Tibial artery (tissue), 4 donors: ENCODE measurements around the gene JTB.
A peak's percentile ranks its signal among the peaks of the same experiment; 100 is the strongest.

Source experiments
- DNase-seq, 2 donors: peaks; one replicate each; pipeline ENCODE4 v3.0.0-alpha.2; 2019
- H3K27ac ChIP-seq, 2 donors: fragments of 200-600 bp; sonication (generic) in 1 of 2; 1 replicate in 1 of 2; 2 replicates in 1 of 2; pipeline ENCODE4 v1.5.1; 2018 to 2019; ENCODE audit warnings: mild to moderate bottlenecking in 1 of 2
- H3K27me3 ChIP-seq, 2 donors: fragments of 200-600 bp; sonication (generic) in 1 of 2; one replicate each; pipeline versions ENCODE4 v1.5.1 to v1.6.0; 2016 to 2019
- H3K36me3 ChIP-seq, 3 donors: fragments of 200-600 bp; sonication (generic) in 2 of 3; one replicate each; pipeline ENCODE4 v1.5.1; 2016 to 2019; ENCODE audit warnings: mild to moderate bottlenecking in 2 of 3
- H3K4me1 ChIP-seq, 4 donors: fragments of 200-600 bp; sonication (generic) in 2 of 4; 1 replicate in 3 of 4; 2 replicates in 1 of 4; pipeline ENCODE4 v1.5.1; 2016 to 2019
- H3K4me3 ChIP-seq, 2 donors: fragments of 200-600 bp; sonication (generic) in 1 of 2; 1 replicate in 1 of 2; 2 replicates in 1 of 2; pipeline ENCODE4 v1.5.1; 2018 to 2019; ENCODE audit warnings: mild to moderate bottlenecking in 2 of 2
- H3K9me3 ChIP-seq, 3 donors: fragments of 200-600 bp; sonication (generic) in 1 of 3; one replicate each; pipeline ENCODE4 v1.5.1; 2016 to 2019
- CTCF ChIP-seq, 2 experiments: fragments of 200-600 bp in 1 of 2; fragments of 450-650 bp in 1 of 2; IDR thresholded peaks; one replicate each; pipeline ENCODE4 v1.5.1; 2017 to 2019; ENCODE audit warnings: antibody characterized with exemption in 2 of 2, mild to moderate bottlenecking in 1 of 2, moderate library complexity in 1 of 2
- intact Hi-C: fragments of 100-400 bp; cut with DNase I; formaldehyde crosslinking; loops from one replicate; pipeline ENCODE4 v1.15.0; 2023; ENCODE audit warnings: low total_unique reads

The JTB gene

GRCh38 chr1:153961421-153961820 is 16.1 kb downstream of the JTB start:
- peaks cover 0 to 16% (median 12%) of the 10 kb centered on the region in 3 donors for H3K36me3 ChIP-seq
- no peaks in the 10 kb centered on the region for H3K27me3 ChIP-seq
- no peak for TF ChIP-seq CTCF (IDR thresholded peaks at IDR 0.05)
- no peak for DNase-seq
- peaks cover 0 to 64% (median 52%) of the 10 kb centered on the region in 4 donors for H3K4me1 ChIP-seq
- peak overlapping the region; percentile 89 to 95 for H3K27ac ChIP-seq
- peak overlapping the region in 1 of 2 donors; percentile 71 for H3K4me3 ChIP-seq
- H3K9me3 ChIP-seq, result no peaks in the 10 kb centered on the region
- intact Hi-C loops, result no loop called here

- Histone ChIP-seq H3K4me3 (no peak overlapping the region), H3K9me3 (no peaks in the 10 kb centered on the region), H3K27ac (peak overlapping the region in 1 of 2 donors; percentile 86), H3K27me3 (no peaks in the 10 kb centered on the region), H3K36me3 (peaks cover 0 to 16% (median 12%) of the 10 kb centered on the region in 3 donors), H3K4me1 (peaks cover 0 to 64% (median 57%) of the 10 kb centered on the region in 4 donors)
- intact Hi-C loops, result no loop called here
- no peak for TF ChIP-seq CTCF (IDR thresholded peaks at IDR 0.05)
- DNase-seq, result no peak
These were observed 17.3 kb downstream of the JTB start for GRCh38 chr1:153960206-153960605.

- Histone ChIP-seq H3K27ac (peak overlapping the region; percentile 86 to 92), H3K36me3 (peaks cover 0 to 21% (median 17%) of the 10 kb centered on the region in 3 donors), H3K9me3 (no peaks in the 10 kb centered on the region), H3K4me3 (no peak overlapping the region), H3K27me3 (no peaks in the 10 kb centered on the region), H3K4me1 (peaks cover 0 to 62% (median 55%) of the 10 kb centered on the region in 4 donors)
- DNase-seq, result no peak
- no peak for TF ChIP-seq CTCF (IDR thresholded peaks at IDR 0.05)
- intact Hi-C loops, result no loop called here
These were observed 18.0 kb downstream of the JTB start for GRCh38 chr1:153959454-153959853.

- Histone ChIP-seq H3K9me3 (no peaks in the 10 kb centered on the region), H3K27ac (peak overlapping the region; percentile 86 to 92), H3K4me1 (peaks cover 0 to 57% (median 50%) of the 10 kb centered on the region in 4 donors), H3K4me3 (peak overlapping the region; percentile 78 to 83), H3K27me3 (no peaks in the 10 kb centered on the region), H3K36me3 (peaks cover 5 to 26% (median 22%) of the 10 kb centered on the region in 3 donors)
- no peak for DNase-seq
- intact Hi-C loops, result no loop called here
- TF ChIP-seq CTCF (IDR thresholded peaks at IDR 0.05), result no peak
These were observed 18.6 kb downstream of the JTB start for GRCh38 chr1:153958961-153959260.

DNA sequence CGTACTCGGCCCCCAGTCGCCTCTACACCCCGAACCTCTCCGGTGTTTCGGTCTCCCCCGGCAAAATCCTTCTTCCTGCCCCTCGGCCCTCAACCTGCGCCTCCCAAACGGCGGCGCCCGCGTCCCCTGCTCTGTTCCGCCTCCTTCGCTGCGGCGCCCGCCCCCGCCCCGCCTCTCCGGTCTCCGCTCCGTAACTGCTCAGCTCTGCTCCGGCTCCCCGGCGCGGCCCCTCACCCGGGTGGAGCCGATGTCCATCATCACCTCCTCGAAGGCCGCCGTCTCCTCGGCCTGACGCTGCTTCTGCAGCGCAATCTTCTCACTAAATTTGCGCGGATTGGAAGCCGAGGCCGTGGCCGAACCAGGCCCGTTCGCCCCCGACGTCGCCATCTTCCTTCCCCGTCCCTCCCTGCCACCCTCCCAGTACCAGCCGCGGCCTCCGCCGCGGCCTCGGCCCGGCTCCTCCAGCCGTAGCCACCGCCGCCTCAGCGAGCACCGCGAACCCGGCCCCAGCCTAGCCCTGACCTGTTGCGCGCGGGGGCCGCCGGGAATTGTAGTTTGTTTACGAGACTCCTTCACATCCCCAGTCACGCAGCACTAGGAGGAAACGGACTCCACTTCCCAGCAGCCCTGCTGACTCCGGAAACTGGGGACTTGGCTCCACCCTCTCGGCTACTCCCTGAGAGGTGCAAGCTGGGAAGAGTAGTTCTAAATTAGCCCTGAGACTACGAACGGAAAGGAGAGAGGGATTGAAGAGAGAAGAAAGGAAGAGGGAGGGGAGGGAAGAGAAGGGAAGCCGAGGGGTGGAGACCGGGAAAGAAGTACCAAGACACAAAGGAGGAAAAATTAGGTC is 19.1 kb downstream of the JTB start, which contains the start of gene CRTC2:
TSS of gene CRTC2 (minus strand) at position 502 of the 850 bp plus-strand sequence. CDS start at position 387, 115 bp downstream.
- H3K4me3 ChIP-seq, result peak within 1 kb of the TSS; percentile 78 to 83
- H3K4me1 ChIP-seq, result peaks cover 0 to 57% (median 49%) of the 10 kb centered on the region in 4 donors
- H3K27ac ChIP-seq, result peak within 1 kb of the TSS; percentile 86 to 92
- peak in 1 of 2 experiments; percentile 4 for TF ChIP-seq CTCF (IDR thresholded peaks at IDR 0.05)
- no peaks in the 10 kb centered on the region for H3K27me3 ChIP-seq
- peaks cover 9 to 32% (median 28%) of the 10 kb centered on the region in 3 donors for H3K36me3 ChIP-seq
- no peaks in the 10 kb centered on the region for H3K9me3 ChIP-seq
- peak; percentile 99 to 100 for DNase-seq
- intact Hi-C loops, result no loop called here
